ENCODE data around the gene FLAD1.

- no peak for TF ChIP-seq CTCF (IDR thresholded peaks at IDR 0.05)
- TF ChIP-seq POLR2A (IDR thresholded peaks at IDR 0.05) = no peak
These were observed 47.8 kb downstream of the FLAD1 start for GRCh38 chr1:155030899-155031298.
